Panc1 (cell line): ENCODE results near the gene PPP1R36. TPM values are rescaled to one million over a fixed set of nuclear protein-coding genes. Genes with fewer than 3 reads are reported as not detected.

Experiments used
- ATAC-seq: fragments of 200-7000 bp; cut with Tn5 transposase; 2 replicates; pipeline ENCODE4 v1.9.1; 2020; ENCODE audit warnings: mild to moderate bottlenecking, moderate library complexity
- BruUV-seq: library from RNA; stranded (reverse); fragments of 400-500 nt; replicated peaks from 2 replicates; lab custom pipeline; 2021; lab: Mats Ljungman, UMichigan
- CTCF ChIA-PET: fragments of 300-600 bp; sonication (Branson Sonifier 250); formaldehyde crosslinking; loops from one replicate; lab custom pipeline; 2022; ENCODE audit warnings: antibody characterized with exemption; lab: Charles Lee
- POLR2A ChIA-PET: fragments of 300-600 bp; sonication (Branson Sonifier 250); formaldehyde crosslinking; loops from one replicate; lab custom pipeline; 2022; ENCODE audit warnings: antibody characterized with exemption; lab: Charles Lee
- DNase-seq: peaks from one replicate; pipeline ENCODE4 v3.0.0-alpha.2; 2010; ENCODE audit warnings: low read depth, low spot score
- H3K27ac ChIP-seq: 2 replicates; pipeline ENCODE4 v1.5.1; 2011; ENCODE audit warnings: mild to moderate bottlenecking, low read length, inconsistent platforms
- H3K27me3 ChIP-seq: fragments of 200-500 bp; sonication (Bioruptor generic); 2 replicates; pipeline ENCODE4 v1.6.0; 2014; ENCODE audit warnings: low read length, inconsistent platforms; ENCODE audit not compliant: control insufficient read depth, insufficient read depth
- H3K36me3 ChIP-seq: fragments of 200-500 bp; sonication (Bioruptor generic); 2 replicates; pipeline ENCODE4 v1.5.1; 2014; ENCODE audit warnings: inconsistent platforms, mild to moderate bottlenecking, low read length, moderate library complexity; ENCODE audit not compliant: control insufficient read depth, insufficient read depth
- H3K4me1 ChIP-seq: 2 replicates; pipeline ENCODE4 v1.5.1; 2011; ENCODE audit warnings: inconsistent platforms, mild to moderate bottlenecking, low read length, moderate library complexity; ENCODE audit not compliant: control insufficient read depth, insufficient read depth
- H3K4me3 ChIP-seq, 2 experiments: 2 replicates each; pipeline ENCODE4 v1.5.1; 2011 to 2012; ENCODE audit warnings: low read depth in 2 of 2, low read length in 2 of 2, mild to moderate bottlenecking in 2 of 2, inconsistent platforms in 1 of 2, moderate library complexity in 1 of 2
- H3K9me3 ChIP-seq: fragments of 200-500 bp; sonication (Bioruptor generic); 2 replicates; pipeline ENCODE4 v1.5.1; 2014; ENCODE audit warnings: low read depth, mild to moderate bottlenecking, inconsistent platforms, low read length, moderate library complexity; ENCODE audit not compliant: control insufficient read depth, insufficient read depth
- POLR2AphosphoS5 ChIP-seq: IDR thresholded peaks from 2 replicates; pipeline ENCODE4 v1.6.1; 2012; ENCODE audit warnings: mild to moderate bottlenecking, low read depth, low read length, moderate library complexity
- SIN3A ChIP-seq: IDR thresholded peaks from 2 replicates; pipeline ENCODE4 v1.6.1; 2012; ENCODE audit warnings: low read depth, mild to moderate bottlenecking, low read length, moderate library complexity, borderline replicate concordance; ENCODE audit not compliant: insufficient read depth
- TCF7L2 ChIP-seq: IDR thresholded peaks from 2 replicates; pipeline ENCODE4 v1.6.1; 2011; ENCODE audit warnings: mild to moderate bottlenecking, low read depth, low read length, inconsistent platforms
- in situ Hi-C: cut with HindIII; loops from 2 replicates; pipeline ENCODE4 v1.10.0; 2016; ENCODE audit warnings: low sequenced_read_pairs, low pct_unique_long_range_greater_than_20kb
- intact Hi-C: fragments of 100-400 bp; cut with micrococcal nuclease; formaldehyde crosslinking; loops from one replicate; pipeline ENCODE4 v1.10.0; 2022; ENCODE audit not compliant: unreplicated experiment
- total RNA-seq: library from RNA; stranded (reverse); gene quantifications from one replicate; pipeline ENCODE4 v1.2.1, GENCODE V29; 2021; ENCODE audit not compliant: unreplicated experiment
- TF ChIP-seq, protein P1 (sequence below): fragments of 450-650 bp; IDR thresholded peaks from 2 replicates; pipeline ENCODE4 v1.5.1; 2017; ENCODE audit warnings: mild to moderate bottlenecking
- TF ChIP-seq, protein P2 (sequence below), 2 experiments: IDR thresholded peaks; 2 replicates each; pipeline ENCODE4 v1.6.1; 2011 to 2012; ENCODE audit warnings: low read depth in 2 of 2, control low read depth in 1 of 2, low read length in 1 of 2, mild to moderate bottlenecking in 1 of 2, moderate library complexity in 1 of 2; ENCODE audit not compliant: insufficient read depth in 1 of 2

The PPP1R36 gene
- total RNA-seq, 1 experiment from 2014 or later: 0.69 TPM

DNA sequence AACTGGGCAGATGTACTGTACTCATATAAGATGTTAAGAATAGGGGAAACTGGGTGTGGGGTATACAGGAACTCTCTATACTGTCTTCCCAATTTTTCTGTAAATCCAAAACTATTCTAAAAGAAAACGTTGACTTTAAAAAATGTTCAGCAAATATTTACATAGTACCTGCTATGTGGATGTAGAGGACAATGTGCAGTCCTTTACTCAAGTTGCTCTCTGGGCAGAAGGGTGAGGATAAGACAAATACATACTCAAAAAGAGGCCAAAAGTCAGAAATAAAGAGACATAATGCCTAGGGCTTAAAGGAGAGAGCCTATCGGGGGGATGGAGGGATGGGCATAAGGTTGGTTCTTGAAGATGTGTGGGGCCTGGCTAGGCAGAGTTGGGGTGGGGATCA, 44.7 kb downstream of the PPP1R36 start:
- ChIA-PET CTCF (no interaction called here), POLR2A (no interaction called here)
- in situ Hi-C loops (no loop called here), intact Hi-C loops (no loop called here)
- H3K27me3 ChIP-seq: no peaks in the 10 kb centered on the region
- BruUV-seq: no TSS peak
- DNase-seq: no peak
- H3K4me3 ChIP-seq: no peak overlapping the region
- H3K4me1 ChIP-seq: no peaks in the 10 kb centered on the region
- no peak for ATAC-seq
- no peaks in the 10 kb centered on the region for H3K36me3 ChIP-seq
- TF ChIP-seq, protein P1, sequence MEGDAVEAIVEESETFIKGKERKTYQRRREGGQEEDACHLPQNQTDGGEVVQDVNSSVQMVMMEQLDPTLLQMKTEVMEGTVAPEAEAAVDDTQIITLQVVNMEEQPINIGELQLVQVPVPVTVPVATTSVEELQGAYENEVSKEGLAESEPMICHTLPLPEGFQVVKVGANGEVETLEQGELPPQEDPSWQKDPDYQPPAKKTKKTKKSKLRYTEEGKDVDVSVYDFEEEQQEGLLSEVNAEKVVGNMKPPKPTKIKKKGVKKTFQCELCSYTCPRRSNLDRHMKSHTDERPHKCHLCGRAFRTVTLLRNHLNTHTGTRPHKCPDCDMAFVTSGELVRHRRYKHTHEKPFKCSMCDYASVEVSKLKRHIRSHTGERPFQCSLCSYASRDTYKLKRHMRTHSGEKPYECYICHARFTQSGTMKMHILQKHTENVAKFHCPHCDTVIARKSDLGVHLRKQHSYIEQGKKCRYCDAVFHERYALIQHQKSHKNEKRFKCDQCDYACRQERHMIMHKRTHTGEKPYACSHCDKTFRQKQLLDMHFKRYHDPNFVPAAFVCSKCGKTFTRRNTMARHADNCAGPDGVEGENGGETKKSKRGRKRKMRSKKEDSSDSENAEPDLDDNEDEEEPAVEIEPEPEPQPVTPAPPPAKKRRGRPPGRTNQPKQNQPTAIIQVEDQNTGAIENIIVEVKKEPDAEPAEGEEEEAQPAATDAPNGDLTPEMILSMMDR: no peak
- no peak for TF ChIP-seq SIN3A
- no peak overlapping the region for H3K27ac ChIP-seq
- H3K9me3 ChIP-seq: no peaks in the 10 kb centered on the region

DNA sequence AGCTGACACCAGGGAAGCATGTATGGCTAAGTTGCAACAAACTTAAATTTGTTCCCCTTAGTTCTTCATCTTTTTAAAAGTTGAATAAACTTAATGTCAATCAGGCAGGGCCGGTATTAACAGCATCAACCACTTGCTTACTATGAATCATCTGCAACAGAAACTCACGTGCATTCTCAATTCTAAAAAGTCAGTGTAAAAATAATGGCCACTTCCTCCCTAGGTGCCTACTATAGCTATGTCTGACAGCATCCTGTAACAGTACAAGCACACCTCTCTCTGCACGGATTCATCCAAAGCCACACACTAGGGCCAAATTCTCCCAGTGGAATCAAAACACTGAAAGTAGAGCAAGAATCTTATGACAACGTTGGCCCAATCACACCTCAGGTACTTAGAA, 48.6 kb downstream of the PPP1R36 start:
- DNase-seq: no peak
- BruUV-seq: no TSS peak
- H3K9me3 ChIP-seq: no peaks in the 10 kb centered on the region
- TF ChIP-seq TCF7L2 (no peak), POLR2AphosphoS5 (no peak), SIN3A (no peak)
- TF ChIP-seq, protein P1: no peak
- TF ChIP-seq, protein P2, sequence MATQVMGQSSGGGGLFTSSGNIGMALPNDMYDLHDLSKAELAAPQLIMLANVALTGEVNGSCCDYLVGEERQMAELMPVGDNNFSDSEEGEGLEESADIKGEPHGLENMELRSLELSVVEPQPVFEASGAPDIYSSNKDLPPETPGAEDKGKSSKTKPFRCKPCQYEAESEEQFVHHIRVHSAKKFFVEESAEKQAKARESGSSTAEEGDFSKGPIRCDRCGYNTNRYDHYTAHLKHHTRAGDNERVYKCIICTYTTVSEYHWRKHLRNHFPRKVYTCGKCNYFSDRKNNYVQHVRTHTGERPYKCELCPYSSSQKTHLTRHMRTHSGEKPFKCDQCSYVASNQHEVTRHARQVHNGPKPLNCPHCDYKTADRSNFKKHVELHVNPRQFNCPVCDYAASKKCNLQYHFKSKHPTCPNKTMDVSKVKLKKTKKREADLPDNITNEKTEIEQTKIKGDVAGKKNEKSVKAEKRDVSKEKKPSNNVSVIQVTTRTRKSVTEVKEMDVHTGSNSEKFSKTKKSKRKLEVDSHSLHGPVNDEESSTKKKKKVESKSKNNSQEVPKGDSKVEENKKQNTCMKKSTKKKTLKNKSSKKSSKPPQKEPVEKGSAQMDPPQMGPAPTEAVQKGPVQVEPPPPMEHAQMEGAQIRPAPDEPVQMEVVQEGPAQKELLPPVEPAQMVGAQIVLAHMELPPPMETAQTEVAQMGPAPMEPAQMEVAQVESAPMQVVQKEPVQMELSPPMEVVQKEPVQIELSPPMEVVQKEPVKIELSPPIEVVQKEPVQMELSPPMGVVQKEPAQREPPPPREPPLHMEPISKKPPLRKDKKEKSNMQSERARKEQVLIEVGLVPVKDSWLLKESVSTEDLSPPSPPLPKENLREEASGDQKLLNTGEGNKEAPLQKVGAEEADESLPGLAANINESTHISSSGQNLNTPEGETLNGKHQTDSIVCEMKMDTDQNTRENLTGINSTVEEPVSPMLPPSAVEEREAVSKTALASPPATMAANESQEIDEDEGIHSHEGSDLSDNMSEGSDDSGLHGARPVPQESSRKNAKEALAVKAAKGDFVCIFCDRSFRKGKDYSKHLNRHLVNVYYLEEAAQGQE (IDR thresholded peaks at IDR 0.05; ENCODE audit: insufficient read depth in 1 of 2, low read depth in 2 of 2, low read length in 1 of 2): no peak
- ChIA-PET POLR2A (no interaction called here), CTCF (no interaction called here)
- intact Hi-C loops: no loop called here
- H3K27me3 ChIP-seq: no peaks in the 10 kb centered on the region
- H3K36me3 ChIP-seq: no peaks in the 10 kb centered on the region
- H3K4me1 ChIP-seq: no peaks in the 10 kb centered on the region
- ATAC-seq: no peak
- in situ Hi-C loops: no loop called here
- no peak overlapping the region for H3K27ac ChIP-seq
- H3K4me3 ChIP-seq: no peak overlapping the region
